DND-41 (cell line): ENCODE results near the gene ERC1.
"Not testable (repeated sequence)": the region's sequence is repeated elsewhere in the genome, so short reads cannot be mapped to it uniquely, and the experiment has no call there.

Experiments used
- ATAC-seq: fragments of 200-7000 bp; cut with Tn5 transposase; 3 replicates; pipeline ENCODE4 v1.9.1; 2021; ENCODE audit warnings: low read depth; ENCODE audit not compliant: insufficient read depth
- DNase-seq: peaks from one replicate; pipeline ENCODE4 v3.0.0-alpha.2; 2020
- H2AFZ ChIP-seq: 2 replicates; pipeline ENCODE4 v1.6.0; 2012; ENCODE audit warnings: low read depth, low read length
- H3K27ac ChIP-seq: 2 replicates; pipeline ENCODE4 v1.5.1; 2012; ENCODE audit warnings: low read length, inconsistent platforms
- H3K27me3 ChIP-seq: fragments of 200-600 bp; sonication (generic); 2 replicates; pipeline ENCODE4 v1.6.0; 2012; ENCODE audit warnings: low read length, mild to moderate bottlenecking, inconsistent platforms; ENCODE audit not compliant: insufficient read depth, poor library complexity
- H3K36me3 ChIP-seq: 2 replicates; pipeline ENCODE4 v1.5.1; 2012; ENCODE audit warnings: low read length, inconsistent platforms; ENCODE audit not compliant: insufficient read depth
- H3K4me1 ChIP-seq: 2 replicates; pipeline ENCODE4 v1.5.1; 2012; ENCODE audit warnings: mild to moderate bottlenecking, low read length; ENCODE audit not compliant: insufficient read depth
- H3K4me2 ChIP-seq: 2 replicates; pipeline ENCODE4 v1.6.0; 2012; ENCODE audit warnings: mild to moderate bottlenecking, moderate library complexity, low read length, inconsistent platforms; ENCODE audit not compliant: insufficient read depth
- H3K4me3 ChIP-seq, 2 experiments: fragments of 200-600 bp in 1 of 2; shearing (Covaris generic) in 1 of 2; 2 replicates each; pipeline ENCODE4 v1.5.1; 2012 to 2016; ENCODE audit warnings: inconsistent platforms in 2 of 2, low read length in 2 of 2, mild to moderate bottlenecking in 2 of 2, low read depth in 1 of 2, moderate library complexity in 1 of 2
- H3K79me2 ChIP-seq: 2 replicates; pipeline ENCODE4 v1.6.0; 2012; ENCODE audit warnings: low read length, inconsistent platforms; ENCODE audit not compliant: insufficient read depth
- H3K9ac ChIP-seq: 2 replicates; pipeline ENCODE4 v1.6.0; 2012; ENCODE audit warnings: low read depth, mild to moderate bottlenecking, inconsistent platforms, low read length, moderate library complexity
- H3K9me3 ChIP-seq: 2 replicates; pipeline ENCODE4 v1.5.1; 2012; ENCODE audit warnings: low read length, moderate library complexity, mild to moderate bottlenecking, inconsistent platforms; ENCODE audit not compliant: insufficient read depth, severe bottlenecking
- H4K20me1 ChIP-seq: 2 replicates; pipeline ENCODE4 v1.6.0; 2012; ENCODE audit warnings: low read length; ENCODE audit not compliant: insufficient read depth
- EZH2 ChIP-seq: IDR thresholded peaks from 3 replicates; pipeline ENCODE4 v1.6.1; 2012; ENCODE audit warnings: borderline replicate concordance, low read depth, mild to moderate bottlenecking, moderate library complexity, low read length, inconsistent platforms; ENCODE audit not compliant: severe bottlenecking
- TF ChIP-seq, protein P1 (sequence below): IDR thresholded peaks from 2 replicates; pipeline ENCODE4 v1.5.1; 2012; ENCODE audit warnings: borderline replicate concordance, low read length, moderate library complexity, mild to moderate bottlenecking; ENCODE audit not compliant: poor library complexity, severe bottlenecking; ENCODE audit errors: extremely low read depth

ERC1 gene

DNA sequence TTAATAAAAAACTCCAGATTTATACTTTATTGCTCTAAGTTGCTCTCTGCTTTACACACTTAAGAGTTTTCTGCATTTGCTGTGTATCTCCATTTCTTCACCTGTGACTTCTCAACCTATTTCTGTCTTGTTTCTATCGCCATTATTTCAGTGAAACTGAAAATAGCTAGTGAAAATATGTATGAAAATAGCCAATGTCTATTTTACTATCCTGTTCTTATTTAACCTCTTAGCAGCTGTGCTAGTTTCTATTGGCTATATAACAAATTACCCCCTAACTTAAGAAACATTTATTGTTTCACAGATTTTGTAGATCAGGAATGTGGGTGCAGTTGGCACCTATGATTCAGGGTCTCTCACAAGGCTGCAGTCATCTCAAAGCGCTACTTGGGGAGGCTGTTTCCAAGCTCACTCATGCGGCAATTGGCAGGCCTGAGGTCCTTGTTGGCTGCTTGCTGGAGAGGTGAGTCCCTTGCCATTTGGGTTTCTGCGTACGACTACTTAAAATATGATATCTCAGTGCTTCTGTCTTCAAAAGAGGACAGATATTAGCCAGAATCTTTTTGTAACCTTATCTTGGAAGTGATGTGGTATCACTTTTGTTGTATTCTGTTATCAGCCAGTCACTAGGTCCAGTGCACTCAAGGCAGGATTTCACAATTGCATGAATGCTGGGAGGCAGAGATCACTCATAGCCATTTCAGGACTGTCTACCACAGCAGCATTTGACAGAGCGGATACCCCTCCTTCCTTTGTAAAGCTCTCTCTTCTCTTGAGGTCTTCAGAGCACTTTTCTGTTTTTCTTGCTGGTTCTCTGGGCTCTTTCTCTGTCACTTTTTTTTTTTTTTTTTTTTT, 7.2 kb downstream of the ERC1 start:
- Histone ChIP-seq H3K4me3 (no peak overlapping the region), H3K36me3 (peaks cover 5% of the 10 kb centered on the region), H3K27me3 (no peaks in the 10 kb centered on the region), H3K9ac (no peak overlapping the region), H2AFZ (no peak overlapping the region), H3K27ac (no peak overlapping the region), H3K4me2 (no peak overlapping the region), H4K20me1 (peaks cover 8% of the 10 kb centered on the region; the same call in 1 of the 2 replicates), H3K4me1 (no peaks in the 10 kb centered on the region), H3K9me3 (no peaks in the 10 kb centered on the region), H3K79me2 (peaks cover 32% of the 10 kb centered on the region)
- no peak for DNase-seq
- ATAC-seq: no peak
- TF ChIP-seq, protein P1, sequence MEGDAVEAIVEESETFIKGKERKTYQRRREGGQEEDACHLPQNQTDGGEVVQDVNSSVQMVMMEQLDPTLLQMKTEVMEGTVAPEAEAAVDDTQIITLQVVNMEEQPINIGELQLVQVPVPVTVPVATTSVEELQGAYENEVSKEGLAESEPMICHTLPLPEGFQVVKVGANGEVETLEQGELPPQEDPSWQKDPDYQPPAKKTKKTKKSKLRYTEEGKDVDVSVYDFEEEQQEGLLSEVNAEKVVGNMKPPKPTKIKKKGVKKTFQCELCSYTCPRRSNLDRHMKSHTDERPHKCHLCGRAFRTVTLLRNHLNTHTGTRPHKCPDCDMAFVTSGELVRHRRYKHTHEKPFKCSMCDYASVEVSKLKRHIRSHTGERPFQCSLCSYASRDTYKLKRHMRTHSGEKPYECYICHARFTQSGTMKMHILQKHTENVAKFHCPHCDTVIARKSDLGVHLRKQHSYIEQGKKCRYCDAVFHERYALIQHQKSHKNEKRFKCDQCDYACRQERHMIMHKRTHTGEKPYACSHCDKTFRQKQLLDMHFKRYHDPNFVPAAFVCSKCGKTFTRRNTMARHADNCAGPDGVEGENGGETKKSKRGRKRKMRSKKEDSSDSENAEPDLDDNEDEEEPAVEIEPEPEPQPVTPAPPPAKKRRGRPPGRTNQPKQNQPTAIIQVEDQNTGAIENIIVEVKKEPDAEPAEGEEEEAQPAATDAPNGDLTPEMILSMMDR: no peak
- no peak for TF ChIP-seq EZH2

DNA sequence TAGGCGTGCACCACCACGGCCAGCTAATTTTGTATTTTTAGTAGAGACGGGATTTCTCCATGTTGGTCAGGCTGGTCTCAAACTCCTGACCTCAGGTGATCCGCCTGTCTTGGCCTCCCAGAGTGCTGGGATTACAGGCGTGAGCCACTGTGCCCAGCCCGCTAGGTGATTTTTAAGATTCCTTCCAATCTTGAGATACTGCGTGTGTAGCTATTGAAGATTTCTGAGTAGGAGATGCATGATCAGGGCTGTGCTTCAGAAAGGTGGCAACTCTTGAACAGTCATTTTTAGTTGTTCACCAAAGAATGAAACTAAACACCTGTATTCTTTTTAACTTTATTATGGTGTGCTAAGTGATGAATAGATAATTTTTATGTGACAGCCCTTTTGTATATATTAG, 8.7 kb downstream of the ERC1 start:
- Histone ChIP-seq H3K79me2 (peaks cover 28% of the 10 kb centered on the region), H4K20me1 (peaks cover 14% of the 10 kb centered on the region; the same call in 1 of the 2 replicates)
- not testable (repeated sequence) for ATAC-seq, H3K4me3 ChIP-seq, H3K27me3 ChIP-seq, H3K4me2 ChIP-seq, DNase-seq, H3K9me3 ChIP-seq, H3K27ac ChIP-seq, H2AFZ ChIP-seq, H3K36me3 ChIP-seq, H3K9ac ChIP-seq, H3K4me1 ChIP-seq

DNA sequence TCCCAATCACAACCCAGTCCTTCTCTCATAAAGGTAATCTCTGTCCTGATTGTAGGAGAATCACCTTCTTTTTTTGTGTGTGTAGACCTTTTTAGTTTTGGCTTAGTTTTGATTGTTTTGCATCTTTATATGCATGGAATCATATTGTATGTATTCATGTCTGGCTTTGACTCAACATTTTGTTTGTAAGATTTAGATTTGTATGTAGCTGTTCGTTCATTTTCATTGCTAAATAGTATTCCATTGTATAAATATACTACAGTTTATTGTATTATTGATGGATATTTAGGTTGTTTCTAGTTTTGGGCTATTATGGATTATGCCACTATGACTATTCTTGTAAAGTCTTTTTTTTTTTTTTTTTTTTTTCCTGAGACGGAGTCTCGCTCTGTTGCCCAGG, 10.5 kb downstream of the ERC1 start:
- Histone ChIP-seq H3K4me2 (no peak overlapping the region), H3K79me2 (peaks cover 24% of the 10 kb centered on the region), H2AFZ (no peak overlapping the region), H3K4me1 (no peaks in the 10 kb centered on the region), H3K4me3 (no peak overlapping the region), H3K9me3 (no peaks in the 10 kb centered on the region), H3K36me3 (peaks cover 5% of the 10 kb centered on the region), H3K27ac (no peak overlapping the region), H3K9ac (no peak overlapping the region), H4K20me1 (peaks cover 14% of the 10 kb centered on the region; the same call in 1 of the 2 replicates), H3K27me3 (no peaks in the 10 kb centered on the region)
- DNase-seq: no peak
- TF ChIP-seq, protein P1: no peak
- TF ChIP-seq EZH2: no peak
- no peak for ATAC-seq

DNA sequence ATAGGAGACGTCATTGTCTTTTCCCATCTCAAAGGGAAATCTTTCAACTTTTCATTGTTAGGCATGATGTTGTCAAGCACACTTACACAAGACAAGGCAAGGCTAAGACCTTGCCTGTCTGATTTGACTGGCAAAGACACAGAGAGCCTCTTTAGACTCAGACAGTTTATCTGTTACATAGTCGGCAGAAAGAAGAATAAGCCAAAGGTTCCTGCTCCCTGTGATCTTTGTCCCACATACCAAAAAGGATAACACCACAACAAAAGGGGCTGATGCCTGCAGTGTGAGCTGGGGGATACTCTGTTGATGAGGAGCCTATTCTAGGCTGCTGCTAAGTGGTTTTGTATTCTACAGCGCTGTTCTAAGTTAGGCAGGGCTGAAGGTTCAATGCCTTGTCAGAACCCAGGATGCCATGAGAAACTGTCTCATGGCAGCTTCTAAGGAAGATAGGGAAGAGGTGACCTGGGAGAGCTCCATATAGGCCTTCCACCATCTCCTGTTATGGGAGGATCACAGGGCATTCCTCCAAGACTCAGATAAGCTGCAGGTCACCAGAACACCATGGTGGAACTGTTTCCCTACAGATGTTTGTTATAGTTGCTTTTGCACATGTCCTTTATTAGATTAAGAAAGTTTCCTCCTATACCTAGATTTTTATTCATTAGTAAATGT, 12.7 kb downstream of the ERC1 start:
- Histone ChIP-seq H3K9me3 (no peaks in the 10 kb centered on the region), H3K9ac (no peak overlapping the region), H3K79me2 (peaks cover 16% of the 10 kb centered on the region), H4K20me1 (peaks cover 6% of the 10 kb centered on the region; the same call in 1 of the 2 replicates), H3K4me2 (no peak overlapping the region), H3K27me3 (no peaks in the 10 kb centered on the region), H3K4me3 (no peak overlapping the region), H3K27ac (no peak overlapping the region), H3K4me1 (no peaks in the 10 kb centered on the region), H2AFZ (no peak overlapping the region), H3K36me3 (peaks cover 5% of the 10 kb centered on the region)
- peak; percentile 80 for ATAC-seq
- peak; percentile 18 for DNase-seq
- TF ChIP-seq, protein P1: no peak
- no peak for TF ChIP-seq EZH2
